K562 (cell line): ENCODE measurements around the gene AKAP14. TPM values are rescaled to one million over a fixed set of nuclear protein-coding genes. Genes with fewer than 3 reads are reported as not detected.

Experiments used
- DEAF1 ChIP-seq: fragments of 450-650 bp; formaldehyde crosslinking; IDR thresholded peaks from 2 replicates; pipeline ENCODE4 v1.4.0; 2020; ENCODE audit warnings: mild to moderate bottlenecking, moderate library complexity
- EGR1 ChIP-seq: fragments of 450-650 bp; conservative IDR thresholded peaks from 2 replicates; pipeline ENCODE4 v1.6.1; 2017; ENCODE audit warnings: mild to moderate bottlenecking
- EHMT2 ChIP-seq: fragments of 450-650 bp; IDR thresholded peaks from 2 replicates; pipeline ENCODE4 v1.6.1; 2018; ENCODE audit warnings: antibody characterized with exemption
- ESRRA ChIP-seq: fragments of 450-650 bp; IDR thresholded peaks from 2 replicates; pipeline ENCODE4 v1.6.1; 2014; ENCODE audit warnings: low read depth, mild to moderate bottlenecking, moderate library complexity, borderline replicate concordance
- ETV5 ChIP-seq: sonication (generic); formaldehyde crosslinking; IDR thresholded peaks from 2 replicates; pipeline ENCODE4 v1.4.0; 2020; ENCODE audit warnings: low read depth, mild to moderate bottlenecking, missing genetic modification reagents
- KLF16 ChIP-seq: IDR thresholded peaks from 2 replicates; pipeline ENCODE4 v1.6.1; 2016; ENCODE audit warnings: antibody characterized with exemption
- MBD2 ChIP-seq: sonication (generic); IDR thresholded peaks from 2 replicates; pipeline ENCODE4 v1.6.1; 2016; ENCODE audit warnings: low read depth, borderline replicate concordance
- PHF8 ChIP-seq: fragments of 200-600 bp; sonication (generic); IDR thresholded peaks from 2 replicates; pipeline ENCODE4 v1.6.1; 2012; ENCODE audit warnings: mixed run types, mild to moderate bottlenecking, inconsistent platforms, low read length, moderate library complexity, borderline replicate concordance
- RBBP5 ChIP-seq: fragments of 200-600 bp; sonication (generic); IDR thresholded peaks from 2 replicates; pipeline ENCODE4 v1.6.1; 2012; ENCODE audit warnings: borderline replicate concordance, mild to moderate bottlenecking, low read length, control low read depth, inconsistent platforms; ENCODE audit not compliant: insufficient read depth, poor library complexity, severe bottlenecking
- SMAD2 ChIP-seq: fragments of 150-350 bp; IDR thresholded peaks from 2 replicates; pipeline ENCODE4 v1.6.1; 2014; ENCODE audit warnings: low read depth, mild to moderate bottlenecking, low read length
- TAF7 ChIP-seq: fragments of 450-650 bp; IDR thresholded peaks from 2 replicates; pipeline ENCODE4 v1.6.1; 2016; ENCODE audit warnings: missing genetic modification characterization, missing compliant biosample characterization
- ZKSCAN1 ChIP-seq: fragments of 150-350 bp; IDR thresholded peaks from 2 replicates; pipeline ENCODE4 v1.6.1; 2016; ENCODE audit warnings: low read depth, low read length
- ZNF143 ChIP-seq: sonication (generic); formaldehyde crosslinking; IDR thresholded peaks from 2 replicates; pipeline ENCODE4 v1.9.0; 2022; ENCODE audit warnings: mild to moderate bottlenecking, missing genetic modification reagents
- ZNF280B ChIP-seq: fragments of 250-450 bp; sonication (Bioruptor Pico); IDR thresholded peaks from 2 replicates; pipeline ENCODE4 v1.5.1; 2021; ENCODE audit warnings: mild to moderate bottlenecking
- ZNF324 ChIP-seq: fragments of 250-450 bp; sonication (Bioruptor Pico); IDR thresholded peaks from 2 replicates; pipeline ENCODE4 v1.4.0; 2020; ENCODE audit warnings: mild to moderate bottlenecking
- ZNF511 ChIP-seq: sonication (generic); formaldehyde crosslinking; IDR thresholded peaks from 2 replicates; pipeline ENCODE4 v1.8.0; 2022; ENCODE audit warnings: mild to moderate bottlenecking, missing genetic modification reagents
- ZNF695 ChIP-seq: fragments of 450-650 bp; formaldehyde crosslinking; IDR thresholded peaks from 2 replicates; pipeline ENCODE4 v1.4.0; 2020; ENCODE audit warnings: mild to moderate bottlenecking, moderate library complexity
- polyA plus RNA-seq, 8 experiments: library from polyadenylated mRNA; depleted of rRNA in 4 of 8; stranded (reverse) in 5 of 8; unstranded in 3 of 8; fragments of >200 nt; fragmentation: Nextera tagmentation in 2 of 8; fragmentation: Illumina TruSeq in 1 of 8; extraction: Ambion mirVana in 2 of 8; extraction: Trizol in 1 of 8; gene quantifications; 2 replicates each; pipeline versions ENCODE4 v1.2.1 to v1.2.3, GENCODE V29; 2011 to 2014; ENCODE audit warnings: inconsistent platforms in 1 of 8, missing spikeins in 1 of 8
- total RNA-seq, 7 experiments: library from RNA; depleted of rRNA in 6 of 7; stranded (reverse); fragments of >200 nt in 6 of 7; fragmentation: Illumina TruSeq in 2 of 7; extraction: Trizol in 2 of 7; gene quantifications; 2 replicates each; pipeline versions ENCODE4 v1.2.1 to v1.2.3, GENCODE V29; 2011 to 2021; ENCODE audit warnings: low replicate concordance in 1 of 7
- TF ChIP-seq, protein P1 (sequence below): sonication (generic); formaldehyde crosslinking; IDR thresholded peaks from 2 replicates; pipeline ENCODE4 v1.8.1; 2023; ENCODE audit warnings: mild to moderate bottlenecking, missing genetic modification reagents
- TF ChIP-seq, protein P2 (sequence below): fragments of 450-650 bp; IDR thresholded peaks from 2 replicates; pipeline ENCODE4 v1.7.1; 2018; ENCODE audit warnings: mild to moderate bottlenecking, low read depth; ENCODE audit not compliant: partially characterized antibody

Gene AKAP14
- total and polyA plus RNA-seq, 9 of the 15 experiments (the other 6 are each of a cell fraction or from before 2014, with no cell fraction given), result not detected

DNA sequence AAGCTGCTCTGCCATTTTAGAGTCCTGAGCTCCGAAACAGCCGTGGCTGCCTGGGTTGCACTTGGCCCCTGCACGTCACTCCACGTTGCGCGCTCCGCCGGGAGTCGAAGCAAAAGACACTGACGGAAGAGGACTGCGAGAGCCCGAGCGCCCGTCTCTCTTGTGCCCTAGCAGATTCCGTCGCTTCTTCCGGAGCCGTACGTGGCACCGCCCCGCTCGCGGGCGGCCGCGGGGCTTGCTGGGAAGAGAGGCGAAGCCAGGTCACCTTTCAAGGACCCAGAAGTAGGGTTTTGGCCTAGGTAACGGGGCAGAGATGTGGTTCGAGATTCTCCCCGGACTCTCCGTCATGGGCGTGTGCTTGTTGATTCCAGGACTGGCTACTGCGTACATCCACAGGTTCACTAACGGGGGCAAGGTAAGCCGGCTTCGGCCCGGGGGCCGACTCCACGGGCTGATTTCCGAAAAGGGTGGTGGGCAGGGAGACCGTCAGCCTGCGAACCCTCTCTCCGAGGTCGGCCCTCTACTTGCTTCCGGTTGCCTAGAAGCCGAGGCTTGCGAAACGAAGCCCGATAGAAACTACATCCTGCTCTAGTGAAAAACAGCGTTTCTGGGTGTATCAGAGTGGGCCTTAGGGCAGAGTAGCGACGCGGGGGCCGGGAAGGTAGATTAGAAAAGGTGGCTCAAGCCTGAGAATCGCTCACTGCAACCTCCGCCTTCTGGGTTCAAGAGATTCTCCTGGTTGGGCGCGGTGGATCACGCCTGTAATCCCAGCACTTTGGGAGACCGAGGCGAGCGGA, 23.9 kb upstream of the AKAP14 start, which contains the start of the genes NDUFA1 and RNF113A (continued):
- TF ChIP-seq ZNF511 (CRISPR knock-in tag), result 0 out of 2 replicates have a peak, but pooled peaks have one; percentile 17
- TF ChIP-seq EHMT2, result no peak
- TF ChIP-seq KLF16, result no peak
- TF ChIP-seq DEAF1 (CRISPR knock-in tag), result no peak
- TF ChIP-seq ZNF324, result no peak
- TF ChIP-seq MBD2, result peak; percentile 37; the same call in 1 of the 2 replicates
- TF ChIP-seq, protein P1, sequence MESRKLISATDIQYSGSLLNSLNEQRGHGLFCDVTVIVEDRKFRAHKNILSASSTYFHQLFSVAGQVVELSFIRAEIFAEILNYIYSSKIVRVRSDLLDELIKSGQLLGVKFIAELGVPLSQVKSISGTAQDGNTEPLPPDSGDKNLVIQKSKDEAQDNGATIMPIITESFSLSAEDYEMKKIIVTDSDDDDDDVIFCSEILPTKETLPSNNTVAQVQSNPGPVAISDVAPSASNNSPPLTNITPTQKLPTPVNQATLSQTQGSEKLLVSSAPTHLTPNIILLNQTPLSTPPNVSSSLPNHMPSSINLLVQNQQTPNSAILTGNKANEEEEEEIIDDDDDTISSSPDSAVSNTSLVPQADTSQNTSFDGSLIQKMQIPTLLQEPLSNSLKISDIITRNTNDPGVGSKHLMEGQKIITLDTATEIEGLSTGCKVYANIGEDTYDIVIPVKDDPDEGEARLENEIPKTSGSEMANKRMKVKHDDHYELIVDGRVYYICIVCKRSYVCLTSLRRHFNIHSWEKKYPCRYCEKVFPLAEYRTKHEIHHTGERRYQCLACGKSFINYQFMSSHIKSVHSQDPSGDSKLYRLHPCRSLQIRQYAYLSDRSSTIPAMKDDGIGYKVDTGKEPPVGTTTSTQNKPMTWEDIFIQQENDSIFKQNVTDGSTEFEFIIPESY (CRISPR knock-in tag), result no peak
- TF ChIP-seq ETV5, result peak; percentile 85
- TF ChIP-seq ESRRA, result peak; percentile 98
- peak; percentile 81 for TF ChIP-seq RBBP5
- no peak for TF ChIP-seq ZNF280B (CRISPR knock-in tag)
- no peak for TF ChIP-seq SMAD2
- peak; percentile 79 for TF ChIP-seq ZNF143
- TF ChIP-seq, protein P2, sequence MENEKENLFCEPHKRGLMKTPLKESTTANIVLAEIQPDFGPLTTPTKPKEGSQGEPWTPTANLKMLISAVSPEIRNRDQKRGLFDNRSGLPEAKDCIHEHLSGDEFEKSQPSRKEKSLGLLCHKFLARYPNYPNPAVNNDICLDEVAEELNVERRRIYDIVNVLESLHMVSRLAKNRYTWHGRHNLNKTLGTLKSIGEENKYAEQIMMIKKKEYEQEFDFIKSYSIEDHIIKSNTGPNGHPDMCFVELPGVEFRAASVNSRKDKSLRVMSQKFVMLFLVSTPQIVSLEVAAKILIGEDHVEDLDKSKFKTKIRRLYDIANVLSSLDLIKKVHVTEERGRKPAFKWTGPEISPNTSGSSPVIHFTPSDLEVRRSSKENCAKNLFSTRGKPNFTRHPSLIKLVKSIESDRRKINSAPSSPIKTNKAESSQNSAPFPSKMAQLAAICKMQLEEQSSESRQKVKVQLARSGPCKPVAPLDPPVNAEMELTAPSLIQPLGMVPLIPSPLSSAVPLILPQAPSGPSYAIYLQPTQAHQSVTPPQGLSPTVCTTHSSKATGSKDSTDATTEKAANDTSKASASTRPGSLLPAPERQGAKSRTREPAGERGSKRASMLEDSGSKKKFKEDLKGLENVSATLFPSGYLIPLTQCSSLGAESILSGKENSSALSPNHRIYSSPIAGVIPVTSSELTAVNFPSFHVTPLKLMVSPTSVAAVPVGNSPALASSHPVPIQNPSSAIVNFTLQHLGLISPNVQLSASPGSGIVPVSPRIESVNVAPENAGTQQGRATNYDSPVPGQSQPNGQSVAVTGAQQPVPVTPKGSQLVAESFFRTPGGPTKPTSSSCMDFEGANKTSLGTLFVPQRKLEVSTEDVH, result peak; percentile 16
- TF ChIP-seq TAF7 (tag), result no peak; the same call in none of the 2 replicates
- peak; percentile 92 for TF ChIP-seq PHF8
- no peak for TF ChIP-seq EGR1
- TF ChIP-seq ZNF695 (CRISPR knock-in tag), result no peak
- 0 out of 2 replicates have a peak, but pooled peaks have one; percentile 27 for TF ChIP-seq ZKSCAN1
